Measurements from ENCODE around the gene RNF208.

The RNF208 gene

GRCh38 chr9:137189297-137190295, 32.4 kb downstream of the RNF208 start:
- DNase-seq: no peak

DNA sequence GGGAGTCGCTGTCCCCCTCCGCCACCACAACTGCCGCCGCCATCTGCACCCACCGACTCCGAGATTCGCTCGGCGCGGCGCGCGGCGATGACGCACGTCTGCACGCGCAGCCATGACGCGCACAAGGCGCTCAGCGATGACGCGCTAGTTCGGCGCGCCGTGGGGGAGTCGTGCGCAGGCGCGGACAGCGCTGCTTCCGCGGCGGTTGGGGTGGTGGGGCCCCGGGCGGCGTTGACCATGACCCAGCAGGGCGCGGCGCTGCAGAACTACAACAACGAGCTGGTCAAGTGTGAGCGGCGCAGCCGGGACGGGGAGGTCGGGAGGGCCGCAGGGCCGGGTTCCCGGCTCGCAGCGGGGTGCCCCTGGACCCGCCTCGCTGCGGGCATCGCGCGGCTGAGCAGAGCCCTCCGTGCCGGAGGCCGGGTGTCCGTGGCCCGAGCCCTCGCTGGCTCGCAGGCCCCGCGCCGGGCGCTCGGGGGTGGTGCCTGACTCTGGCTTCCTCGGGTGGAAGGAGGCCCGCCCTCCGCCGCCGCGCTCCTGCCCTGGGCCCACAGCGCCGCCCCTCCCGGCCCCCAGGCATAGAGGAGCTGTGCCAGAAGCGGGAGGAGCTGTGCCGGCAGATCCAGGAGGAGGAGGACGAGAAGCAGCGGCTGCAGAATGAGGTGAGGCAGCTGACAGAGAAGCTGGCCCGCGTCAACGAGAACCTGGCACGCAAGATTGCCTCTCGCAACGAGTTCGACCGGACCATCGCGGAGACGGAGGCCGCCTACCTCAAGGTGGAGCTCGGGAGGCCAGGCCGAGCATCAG, 33.3 kb downstream of the RNF208 start, which contains the start of the genes ANAPC2 and SSNA1:
TSS of gene ANAPC2 (minus strand) at position 71 of the 807 bp plus-strand sequence. CDS start at position 43, 28 bp downstream.
TSS of gene SSNA1 (plus strand) at position 187 of the 807 bp plus-strand sequence. CDS start at position 238, 51 bp downstream.
- peak; percentile 91 for DNase-seq

DNA sequence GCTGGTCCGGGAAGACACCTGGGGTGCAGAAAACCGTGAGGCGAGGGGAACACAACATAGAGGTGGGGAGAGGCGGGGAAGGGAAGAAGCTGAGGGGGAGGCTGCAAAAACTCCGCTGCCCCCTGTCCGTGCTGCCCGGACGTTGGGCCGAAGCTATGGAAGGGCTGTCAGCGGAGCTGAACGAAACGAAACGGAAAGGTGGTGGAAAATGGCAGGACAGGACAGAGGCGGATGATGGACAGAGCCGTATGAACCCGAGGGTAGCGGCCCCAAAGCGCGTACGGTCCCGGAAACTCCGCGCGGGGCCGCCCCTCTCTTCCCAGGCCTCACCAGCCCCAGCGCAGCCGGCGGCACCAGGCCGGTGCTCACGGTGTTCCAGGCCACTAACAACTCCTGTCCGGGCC, 34.0 kb downstream of the RNF208 start:
- DNase-seq: no peak

GRCh38 chr9:137187386-137187785, 34.7 kb downstream of the RNF208 start:
- DNase-seq: no peak

DNA sequence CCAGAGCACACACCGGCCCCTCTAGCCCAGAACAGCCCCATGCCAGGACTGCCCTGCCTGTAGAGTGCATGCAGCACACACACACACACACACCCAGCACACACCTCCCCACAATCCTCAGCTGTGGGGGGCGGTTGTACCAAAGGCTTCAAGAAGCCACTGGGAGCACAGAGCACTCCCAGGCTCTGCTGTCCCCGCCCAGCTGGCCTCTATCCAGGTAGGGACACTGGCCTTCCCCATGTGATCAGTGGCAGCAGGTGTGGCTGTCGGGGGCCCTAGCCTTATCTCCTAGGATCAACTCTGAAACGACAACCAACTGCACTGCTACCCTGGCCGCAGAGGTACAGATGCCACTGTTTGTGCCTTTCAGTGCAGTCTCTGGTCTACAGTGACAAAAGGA, 35.7 kb downstream of the RNF208 start:
- DNase-seq: no peak

GRCh38 chr9:137185921-137186320, 36.1 kb downstream of the RNF208 start:
- no peak for DNase-seq

DNA sequence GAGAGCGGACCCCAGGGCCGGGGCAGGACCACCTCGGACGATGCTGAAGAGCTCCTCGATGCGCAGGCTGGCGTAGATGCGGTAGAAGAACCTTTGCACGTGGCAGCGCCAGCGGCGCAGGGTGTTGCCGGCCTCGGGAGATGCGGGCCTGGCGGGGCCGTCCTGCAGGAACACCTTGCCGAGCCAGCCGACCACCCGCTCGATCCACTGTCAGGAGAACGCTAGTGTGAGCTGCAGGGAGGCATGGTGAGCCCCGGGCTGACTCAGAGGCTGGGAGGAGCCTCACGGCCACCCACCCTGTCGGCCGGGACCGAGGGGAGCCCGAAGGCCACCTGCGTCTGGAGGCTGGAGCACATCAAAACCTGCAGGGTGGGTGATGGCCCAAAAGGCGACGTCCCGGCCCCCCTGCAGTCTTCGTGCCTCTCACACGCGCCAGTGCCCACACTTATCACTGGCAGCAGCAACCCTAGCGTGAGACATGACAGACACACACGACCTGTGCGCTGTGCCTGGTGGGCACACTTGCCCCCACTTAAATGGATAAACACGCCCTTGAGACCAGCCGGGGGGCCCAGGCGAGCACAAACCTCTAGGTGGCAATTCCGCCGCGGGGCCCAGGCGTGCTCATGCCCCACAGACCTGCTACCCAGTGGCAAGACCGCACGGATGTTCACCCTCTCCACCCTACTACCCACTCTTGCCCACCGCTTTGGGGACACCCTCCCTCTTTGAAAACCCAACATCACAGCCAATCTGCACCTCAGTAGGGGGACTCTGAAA, 37.0 kb downstream of the RNF208 start:
- DNase-seq: no peak

GRCh38 chr9:137183980-137184595, 38.0 kb downstream of the RNF208 start:
- DNase-seq: no peak

DNA sequence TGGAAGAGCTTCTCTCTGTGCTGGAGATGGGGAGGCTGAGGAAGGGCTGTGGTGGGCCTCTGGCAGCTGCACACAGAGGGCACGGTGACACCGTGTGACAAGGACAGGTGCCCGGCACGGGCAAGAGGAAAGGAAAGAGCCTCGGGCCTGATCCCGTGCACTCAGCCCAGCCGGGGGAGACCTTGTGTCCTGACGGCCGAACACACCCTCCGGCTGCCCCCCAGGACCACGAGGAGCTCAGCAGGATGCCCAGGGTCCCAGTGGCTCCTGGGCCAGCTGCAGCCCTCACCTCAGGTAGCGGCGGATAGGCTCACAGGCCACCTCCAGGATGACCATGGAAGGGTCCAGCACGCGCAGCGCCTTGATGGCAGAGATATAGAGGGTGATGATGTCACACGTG, 39.2 kb downstream of the RNF208 start:
- DNase-seq: no peak

DNA sequence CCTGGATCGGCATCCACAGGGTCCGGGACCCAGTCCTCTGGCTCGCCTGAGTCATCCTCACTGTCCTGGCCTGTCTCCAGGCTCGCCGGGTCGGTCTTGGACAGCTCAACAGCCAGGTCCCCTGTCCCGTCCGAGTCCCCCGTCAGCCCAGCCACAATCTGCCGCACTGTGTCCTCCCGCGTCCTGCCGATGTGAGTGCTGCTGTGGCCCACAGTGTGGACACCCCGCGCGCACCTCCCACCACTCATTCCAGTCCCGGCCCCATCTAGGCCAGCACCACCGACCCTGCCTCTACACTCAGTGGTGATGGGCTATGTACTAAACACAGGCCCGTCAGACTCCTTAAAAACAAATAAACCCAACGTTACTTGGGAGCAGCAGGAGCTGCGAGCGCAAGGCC, 40.4 kb downstream of the RNF208 start:
- no peak for DNase-seq

DNA sequence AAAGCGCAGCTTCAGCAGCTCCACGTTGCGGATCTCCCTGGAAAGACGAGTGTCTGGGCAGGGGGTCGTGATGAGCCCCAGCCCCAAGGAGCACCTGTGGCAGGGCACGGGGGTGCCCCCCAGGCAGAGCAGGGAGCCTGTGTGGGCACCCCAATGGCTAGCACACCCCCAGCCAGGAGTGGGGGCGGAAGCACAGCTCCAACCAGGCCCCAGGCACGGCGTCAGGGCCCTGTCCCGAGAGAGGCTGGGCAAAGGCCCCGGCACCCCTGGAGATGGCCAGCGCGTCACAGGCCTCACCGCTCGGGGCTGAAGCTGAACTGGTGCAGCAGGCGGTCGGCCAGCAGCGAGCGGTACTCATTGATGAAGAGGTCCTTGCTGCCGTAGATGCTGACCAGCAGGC, 41.5 kb downstream of the RNF208 start:
- DNase-seq: no peak

DNA sequence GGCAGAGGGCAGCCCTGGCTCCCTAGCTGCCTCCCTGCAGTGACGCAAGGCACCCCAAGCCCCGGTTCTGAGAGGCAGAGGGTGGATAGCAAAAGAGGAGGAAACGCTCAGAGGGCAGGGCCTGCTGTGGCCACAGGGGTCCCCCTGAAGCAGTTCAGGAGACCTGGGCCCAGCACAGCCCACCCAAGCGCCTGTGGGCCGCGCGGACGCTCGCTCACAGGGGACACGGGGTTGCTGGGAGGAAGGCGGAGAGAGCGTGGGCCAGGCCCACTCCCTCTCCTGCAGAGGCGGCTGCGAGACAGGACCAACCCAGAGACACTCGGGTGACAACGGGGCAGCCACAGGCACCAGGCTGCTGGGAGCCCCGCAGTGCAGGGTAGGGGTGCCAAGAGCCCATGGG, 42.3 kb downstream of the RNF208 start:
- DNase-seq: no peak

- DNase-seq: no peak
Observed at GRCh38 chr9:137178939-137179630, 43.0 kb downstream of the RNF208 start.

- no peak for DNase-seq
Observed at GRCh38 chr9:137178201-137178938, 43.7 kb downstream of the RNF208 start.

DNA sequence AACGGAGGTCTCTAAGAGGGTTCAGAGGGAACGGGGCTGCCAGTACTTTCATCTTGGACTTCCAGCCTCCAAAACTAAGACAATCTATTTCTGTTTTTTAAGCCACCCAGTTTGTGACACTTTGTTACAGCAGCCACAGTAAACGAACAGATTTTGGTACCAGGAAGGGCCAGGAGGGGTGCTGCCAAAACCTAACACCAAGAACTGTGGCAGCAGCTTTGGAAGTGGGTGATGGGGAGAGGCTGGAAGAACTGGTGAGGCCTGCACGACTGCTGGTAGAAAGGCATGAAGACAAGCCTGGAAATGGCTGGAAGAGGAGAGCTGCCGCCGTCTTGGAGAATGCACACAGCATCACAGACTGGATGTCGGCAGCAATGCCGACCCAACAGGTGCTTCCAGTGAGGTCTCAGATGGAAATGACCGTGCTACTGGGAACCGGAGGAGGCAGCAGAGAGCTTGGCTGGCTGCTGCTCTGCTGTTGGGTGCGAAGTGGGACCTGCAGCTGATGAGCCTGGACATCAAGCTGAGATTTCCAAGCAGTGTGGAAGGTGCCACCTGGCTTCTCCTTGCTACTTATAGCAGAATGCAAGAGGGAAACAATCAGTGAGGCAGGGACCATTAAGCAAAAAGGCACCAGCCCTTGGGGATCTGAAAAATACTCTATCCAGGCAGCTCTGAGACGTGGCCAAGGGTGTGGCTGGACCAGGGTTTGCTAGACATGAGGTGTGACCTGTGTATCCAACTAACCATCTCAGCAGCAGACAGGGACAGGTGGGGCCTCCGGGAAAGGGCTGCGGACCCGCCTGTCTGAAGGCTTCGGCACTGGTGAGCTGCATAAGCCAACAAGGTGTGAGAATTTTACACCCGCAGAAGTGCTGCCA, 45.5 kb downstream of the RNF208 start:
- DNase-seq: peak; percentile 37

- DNase-seq: no peak
Observed at GRCh38 chr9:137175345-137175961, 46.6 kb downstream of the RNF208 start.

GRCh38 chr9:137174722-137175293, 47.2 kb downstream of the RNF208 start:
- DNase-seq: peak; percentile 72

DNA sequence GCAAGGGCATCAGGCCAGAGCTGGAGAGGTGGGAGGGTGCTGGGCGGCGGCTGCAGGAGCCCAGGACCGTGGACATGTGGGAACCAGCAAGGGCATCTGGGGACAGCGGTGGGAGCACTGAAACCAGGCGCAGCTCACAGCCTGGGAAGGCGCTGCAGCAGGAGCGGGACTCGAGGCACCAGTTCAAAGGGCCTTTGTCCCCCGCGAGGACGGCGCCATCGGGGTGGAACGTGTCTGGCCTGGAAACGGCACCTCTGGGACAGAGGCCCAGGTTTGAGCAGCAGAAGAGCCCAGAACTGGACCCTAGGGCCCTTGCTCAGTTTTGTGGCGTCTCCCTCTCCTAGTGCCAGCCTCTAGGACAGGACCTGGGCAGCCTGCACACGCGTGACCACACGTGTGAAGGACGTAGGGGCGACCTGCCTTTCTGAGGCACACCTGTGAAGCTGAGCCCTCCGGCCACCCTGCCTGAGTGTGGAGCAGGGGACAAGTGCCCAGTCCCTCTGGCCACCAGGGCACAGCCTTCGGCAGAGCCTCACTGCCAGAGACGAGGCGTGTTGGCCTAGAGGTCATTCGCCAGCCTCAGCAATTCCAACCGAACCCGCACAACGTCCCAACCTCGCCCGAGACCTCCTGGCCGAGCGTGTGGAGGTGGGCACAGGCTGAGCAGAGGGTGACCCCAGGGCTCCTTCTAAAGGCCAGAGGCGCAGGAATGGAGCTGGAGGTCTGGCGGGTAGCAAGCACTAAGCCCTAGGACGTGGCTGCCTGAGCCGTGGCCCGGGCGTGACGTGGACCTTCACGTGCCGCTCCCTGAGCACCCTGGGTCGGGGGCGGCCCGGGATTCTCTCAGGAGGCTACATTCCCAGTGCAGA, 48.0 kb downstream of the RNF208 start:
- no peak for DNase-seq
